Measurements from ENCODE around the gene SFRP2.

DNA sequence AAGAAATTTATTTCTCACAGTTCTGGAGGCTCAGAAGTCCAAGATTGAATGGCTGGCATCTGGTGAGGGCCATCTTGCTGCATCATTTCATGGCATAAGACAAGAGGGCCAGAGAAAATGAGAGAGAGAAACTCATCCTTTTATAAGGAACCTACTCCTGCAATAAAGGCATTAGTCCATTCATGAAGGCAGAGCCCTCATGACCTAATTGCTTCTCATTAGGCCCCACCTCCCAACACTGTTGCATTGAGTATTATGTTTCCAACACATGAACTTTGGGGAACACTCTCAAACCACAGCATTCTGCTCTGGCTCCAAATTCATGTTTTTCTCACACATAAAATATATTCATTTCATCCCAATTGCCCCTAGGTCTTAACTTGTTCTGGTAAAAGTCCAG, 43.2 kb downstream of the SFRP2 start:
- TF ChIP-seq, protein P1, sequence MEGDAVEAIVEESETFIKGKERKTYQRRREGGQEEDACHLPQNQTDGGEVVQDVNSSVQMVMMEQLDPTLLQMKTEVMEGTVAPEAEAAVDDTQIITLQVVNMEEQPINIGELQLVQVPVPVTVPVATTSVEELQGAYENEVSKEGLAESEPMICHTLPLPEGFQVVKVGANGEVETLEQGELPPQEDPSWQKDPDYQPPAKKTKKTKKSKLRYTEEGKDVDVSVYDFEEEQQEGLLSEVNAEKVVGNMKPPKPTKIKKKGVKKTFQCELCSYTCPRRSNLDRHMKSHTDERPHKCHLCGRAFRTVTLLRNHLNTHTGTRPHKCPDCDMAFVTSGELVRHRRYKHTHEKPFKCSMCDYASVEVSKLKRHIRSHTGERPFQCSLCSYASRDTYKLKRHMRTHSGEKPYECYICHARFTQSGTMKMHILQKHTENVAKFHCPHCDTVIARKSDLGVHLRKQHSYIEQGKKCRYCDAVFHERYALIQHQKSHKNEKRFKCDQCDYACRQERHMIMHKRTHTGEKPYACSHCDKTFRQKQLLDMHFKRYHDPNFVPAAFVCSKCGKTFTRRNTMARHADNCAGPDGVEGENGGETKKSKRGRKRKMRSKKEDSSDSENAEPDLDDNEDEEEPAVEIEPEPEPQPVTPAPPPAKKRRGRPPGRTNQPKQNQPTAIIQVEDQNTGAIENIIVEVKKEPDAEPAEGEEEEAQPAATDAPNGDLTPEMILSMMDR (IDR thresholded peaks at IDR 0.05): no peak
- TF ChIP-seq SIN3A (IDR thresholded peaks at IDR 0.05; ENCODE audit: borderline replicate concordance, insufficient read depth, low read depth, low read length) (no peak), POLR2AphosphoS5 (IDR thresholded peaks at IDR 0.05; ENCODE audit: low read depth, low read length) (no peak)
